SK-N-SH treated with all-trans-retinoic acid at 6 μM for 48 hours (cell line): ENCODE measurements around the gene INHBC.

Experiments used
- ATAC-seq: fragments of 200-7000 bp; cut with Tn5 transposase; 3 replicates; pipeline ENCODE4 v1.9.1; 2020; ENCODE audit warnings: mild to moderate bottlenecking, moderate library complexity
- ARNTL ChIP-seq: fragments of 450-650 bp; formaldehyde crosslinking; IDR thresholded peaks from 2 replicates; pipeline ENCODE4 v1.5.0; 2020; ENCODE audit warnings: low read depth, mild to moderate bottlenecking, moderate library complexity, borderline replicate concordance
- BACH2 ChIP-seq: fragments of 250-450 bp; sonication (Bioruptor Pico); IDR thresholded peaks from 2 replicates; pipeline ENCODE4 v1.9.0; 2021; ENCODE audit warnings: mild to moderate bottlenecking, borderline replicate concordance
- ESRRG ChIP-seq: fragments of 250-450 bp; sonication (Bioruptor Pico); IDR thresholded peaks from 2 replicates; pipeline ENCODE4 v1.6.1; 2021; ENCODE audit warnings: mild to moderate bottlenecking
- GLIS3 ChIP-seq: fragments of 250-450 bp; sonication (Bioruptor Pico); IDR thresholded peaks from 2 replicates; pipeline ENCODE4 v1.5.0; 2020; ENCODE audit warnings: mild to moderate bottlenecking, moderate library complexity
- ISL1 ChIP-seq: fragments of 250-450 bp; sonication (Bioruptor Pico); IDR thresholded peaks from 2 replicates; pipeline ENCODE4 v2.1.2; 2022; ENCODE audit warnings: mild to moderate bottlenecking, moderate library complexity
- PPARA ChIP-seq: fragments of 250-450 bp; sonication (Bioruptor Pico); IDR thresholded peaks from 2 replicates; pipeline ENCODE4 v1.5.0; 2020; ENCODE audit warnings: mild to moderate bottlenecking, borderline replicate concordance
- RARB ChIP-seq: fragments of 250-450 bp; sonication (Bioruptor Pico); IDR thresholded peaks from 2 replicates; pipeline ENCODE4 v1.8.0; 2021; ENCODE audit warnings: mild to moderate bottlenecking, moderate library complexity
- SNAI2 ChIP-seq: fragments of 250-450 bp; sonication (Bioruptor Pico); IDR thresholded peaks from 2 replicates; pipeline ENCODE4 v1.5.0; 2020; ENCODE audit warnings: mild to moderate bottlenecking, moderate library complexity
- TCF4 ChIP-seq: fragments of 250-450 bp; sonication (Bioruptor Pico); IDR thresholded peaks from 2 replicates; pipeline ENCODE4 v1.8.0; 2021; ENCODE audit warnings: mild to moderate bottlenecking, moderate library complexity, borderline replicate concordance
- TOX ChIP-seq: fragments of 250-450 bp; sonication (Bioruptor Pico); IDR thresholded peaks from 2 replicates; pipeline ENCODE4 v1.8.0; 2021; ENCODE audit warnings: mild to moderate bottlenecking, moderate library complexity, borderline replicate concordance
- ZC3H10 ChIP-seq: fragments of 250-450 bp; sonication (Bioruptor Pico); IDR thresholded peaks from 2 replicates; pipeline ENCODE4 v1.5.1; 2021; ENCODE audit warnings: mild to moderate bottlenecking, moderate library complexity
- ZFP3 ChIP-seq: fragments of 250-450 bp; sonication (Bioruptor Pico); IDR thresholded peaks from 2 replicates; pipeline ENCODE4 v1.5.0; 2020; ENCODE audit warnings: mild to moderate bottlenecking, moderate library complexity
- ZFP30 ChIP-seq: fragments of 450-650 bp; formaldehyde crosslinking; IDR thresholded peaks from 2 replicates; pipeline ENCODE4 v1.5.0; 2022; ENCODE audit warnings: mild to moderate bottlenecking, moderate library complexity
- ZNF565 ChIP-seq: fragments of 450-650 bp; formaldehyde crosslinking; conservative IDR thresholded peaks from 2 replicates; pipeline ENCODE4 v1.5.0; 2020; ENCODE audit warnings: low read depth, mild to moderate bottlenecking, moderate library complexity
- ZNF70 ChIP-seq: fragments of 450-650 bp; formaldehyde crosslinking; IDR thresholded peaks from 2 replicates; pipeline ENCODE4 v1.5.0; 2020; ENCODE audit warnings: mild to moderate bottlenecking, moderate library complexity
- TF ChIP-seq, protein P1 (sequence below): fragments of 250-450 bp; sonication (Bioruptor Pico); IDR thresholded peaks from 2 replicates; pipeline ENCODE4 v1.5.1; 2021; ENCODE audit warnings: mild to moderate bottlenecking, moderate library complexity
- TF ChIP-seq, protein P2 (sequence below): fragments of 250-450 bp; sonication (Bioruptor Pico); IDR thresholded peaks from 2 replicates; pipeline ENCODE4 v1.8.0; 2020; ENCODE audit warnings: mild to moderate bottlenecking, moderate library complexity, borderline replicate concordance
- TF ChIP-seq, protein P3 (sequence below): fragments of 250-450 bp; sonication (Bioruptor Pico); IDR thresholded peaks from 2 replicates; pipeline ENCODE4 v1.5.0; 2020; ENCODE audit warnings: mild to moderate bottlenecking, moderate library complexity

Gene INHBC

DNA sequence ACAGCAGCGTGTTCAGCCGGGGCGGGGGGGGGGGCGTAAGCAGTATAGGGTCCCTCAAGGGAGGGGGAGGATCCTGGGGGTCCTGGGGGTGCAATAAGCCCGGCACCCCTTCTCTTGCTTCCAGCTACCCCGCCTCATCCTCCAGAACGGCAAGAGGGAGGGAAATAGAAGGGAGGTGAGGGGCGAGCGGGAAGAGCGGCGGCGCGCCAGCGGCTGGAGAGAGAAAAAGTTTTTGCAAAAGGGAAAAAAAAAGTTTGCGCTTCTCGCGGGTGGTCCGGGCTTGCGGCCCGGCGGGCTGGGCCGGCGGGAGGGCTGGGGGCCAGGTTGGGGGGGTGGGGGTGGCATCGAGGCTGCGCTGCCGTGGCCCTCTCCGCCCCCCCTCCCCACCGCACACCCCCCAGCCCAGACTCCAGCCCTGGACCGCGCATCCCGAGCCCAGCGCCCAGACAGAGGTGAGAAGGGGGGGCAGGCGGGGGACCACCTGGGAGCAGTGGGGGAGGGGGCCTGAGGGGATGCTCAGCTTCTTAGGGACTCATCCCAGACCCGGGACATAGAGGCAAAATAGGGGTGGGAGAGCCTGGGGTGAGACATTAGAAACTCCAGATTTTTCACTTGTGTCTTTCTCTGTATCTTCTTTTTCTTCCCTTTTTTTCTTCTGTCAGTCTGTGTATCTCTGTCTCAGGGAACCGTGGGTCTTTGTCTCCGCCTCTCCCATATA is 25.3 kb downstream of the INHBC start, which contains the start of gene GLI1:
TSS of gene GLI1 (plus strand) at position 36 of the 718 bp plus-strand sequence. CDS start 3,907 bp downstream, outside the sequence.
- peak; percentile 3 for ATAC-seq

DNA sequence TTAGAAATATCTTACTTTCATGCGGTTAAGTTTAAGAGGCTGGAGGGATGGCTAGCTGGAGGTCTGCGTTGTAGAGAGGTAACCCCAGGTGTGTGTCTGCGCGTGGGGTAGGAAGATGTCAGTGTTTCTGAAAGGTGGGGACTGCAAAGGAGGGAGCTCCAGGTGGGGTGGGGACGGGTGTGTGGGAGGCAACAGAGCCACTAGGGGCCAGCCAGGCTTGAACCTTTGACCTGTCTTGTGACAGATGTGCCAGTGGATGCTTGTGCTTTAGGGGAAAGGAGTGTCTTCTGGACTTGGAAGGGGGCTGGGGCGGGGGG is 25.8 kb downstream of the INHBC start:
- TF ChIP-seq BACH2 (CRISPR knock-in tag), result no peak
- TF ChIP-seq ARNTL (CRISPR knock-in tag), result no peak
- no peak for TF ChIP-seq SNAI2 (CRISPR knock-in tag)
- no peak for TF ChIP-seq RARB (CRISPR knock-in tag)
- TF ChIP-seq GLIS3 (CRISPR knock-in tag), result no peak
- no peak for TF ChIP-seq ESRRG (CRISPR knock-in tag)
- TF ChIP-seq PPARA (CRISPR knock-in tag), result no peak
- no peak for TF ChIP-seq ZNF70 (CRISPR knock-in tag)
- TF ChIP-seq ZNF565 (CRISPR knock-in tag), result no peak
- TF ChIP-seq, protein P1, sequence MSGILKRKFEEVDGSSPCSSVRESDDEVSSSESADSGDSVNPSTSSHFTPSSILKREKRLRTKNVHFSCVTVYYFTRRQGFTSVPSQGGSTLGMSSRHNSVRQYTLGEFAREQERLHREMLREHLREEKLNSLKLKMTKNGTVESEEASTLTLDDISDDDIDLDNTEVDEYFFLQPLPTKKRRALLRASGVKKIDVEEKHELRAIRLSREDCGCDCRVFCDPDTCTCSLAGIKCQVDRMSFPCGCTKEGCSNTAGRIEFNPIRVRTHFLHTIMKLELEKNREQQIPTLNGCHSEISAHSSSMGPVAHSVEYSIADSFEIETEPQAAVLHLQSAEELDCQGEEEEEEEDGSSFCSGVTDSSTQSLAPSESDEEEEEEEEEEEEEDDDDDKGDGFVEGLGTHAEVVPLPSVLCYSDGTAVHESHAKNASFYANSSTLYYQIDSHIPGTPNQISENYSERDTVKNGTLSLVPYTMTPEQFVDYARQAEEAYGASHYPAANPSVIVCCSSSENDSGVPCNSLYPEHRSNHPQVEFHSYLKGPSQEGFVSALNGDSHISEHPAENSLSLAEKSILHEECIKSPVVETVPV (CRISPR knock-in tag), result no peak
- TF ChIP-seq ZFP3 (CRISPR knock-in tag), result no peak
- no peak for TF ChIP-seq TCF4 (CRISPR knock-in tag)
- TF ChIP-seq, protein P2, sequence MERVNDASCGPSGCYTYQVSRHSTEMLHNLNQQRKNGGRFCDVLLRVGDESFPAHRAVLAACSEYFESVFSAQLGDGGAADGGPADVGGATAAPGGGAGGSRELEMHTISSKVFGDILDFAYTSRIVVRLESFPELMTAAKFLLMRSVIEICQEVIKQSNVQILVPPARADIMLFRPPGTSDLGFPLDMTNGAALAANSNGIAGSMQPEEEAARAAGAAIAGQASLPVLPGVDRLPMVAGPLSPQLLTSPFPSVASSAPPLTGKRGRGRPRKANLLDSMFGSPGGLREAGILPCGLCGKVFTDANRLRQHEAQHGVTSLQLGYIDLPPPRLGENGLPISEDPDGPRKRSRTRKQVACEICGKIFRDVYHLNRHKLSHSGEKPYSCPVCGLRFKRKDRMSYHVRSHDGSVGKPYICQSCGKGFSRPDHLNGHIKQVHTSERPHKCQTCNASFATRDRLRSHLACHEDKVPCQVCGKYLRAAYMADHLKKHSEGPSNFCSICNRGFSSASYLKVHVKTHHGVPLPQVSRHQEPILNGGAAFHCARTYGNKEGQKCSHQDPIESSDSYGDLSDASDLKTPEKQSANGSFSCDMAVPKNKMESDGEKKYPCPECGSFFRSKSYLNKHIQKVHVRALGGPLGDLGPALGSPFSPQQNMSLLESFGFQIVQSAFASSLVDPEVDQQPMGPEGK (CRISPR knock-in tag), result no peak
- TF ChIP-seq, protein P3, sequence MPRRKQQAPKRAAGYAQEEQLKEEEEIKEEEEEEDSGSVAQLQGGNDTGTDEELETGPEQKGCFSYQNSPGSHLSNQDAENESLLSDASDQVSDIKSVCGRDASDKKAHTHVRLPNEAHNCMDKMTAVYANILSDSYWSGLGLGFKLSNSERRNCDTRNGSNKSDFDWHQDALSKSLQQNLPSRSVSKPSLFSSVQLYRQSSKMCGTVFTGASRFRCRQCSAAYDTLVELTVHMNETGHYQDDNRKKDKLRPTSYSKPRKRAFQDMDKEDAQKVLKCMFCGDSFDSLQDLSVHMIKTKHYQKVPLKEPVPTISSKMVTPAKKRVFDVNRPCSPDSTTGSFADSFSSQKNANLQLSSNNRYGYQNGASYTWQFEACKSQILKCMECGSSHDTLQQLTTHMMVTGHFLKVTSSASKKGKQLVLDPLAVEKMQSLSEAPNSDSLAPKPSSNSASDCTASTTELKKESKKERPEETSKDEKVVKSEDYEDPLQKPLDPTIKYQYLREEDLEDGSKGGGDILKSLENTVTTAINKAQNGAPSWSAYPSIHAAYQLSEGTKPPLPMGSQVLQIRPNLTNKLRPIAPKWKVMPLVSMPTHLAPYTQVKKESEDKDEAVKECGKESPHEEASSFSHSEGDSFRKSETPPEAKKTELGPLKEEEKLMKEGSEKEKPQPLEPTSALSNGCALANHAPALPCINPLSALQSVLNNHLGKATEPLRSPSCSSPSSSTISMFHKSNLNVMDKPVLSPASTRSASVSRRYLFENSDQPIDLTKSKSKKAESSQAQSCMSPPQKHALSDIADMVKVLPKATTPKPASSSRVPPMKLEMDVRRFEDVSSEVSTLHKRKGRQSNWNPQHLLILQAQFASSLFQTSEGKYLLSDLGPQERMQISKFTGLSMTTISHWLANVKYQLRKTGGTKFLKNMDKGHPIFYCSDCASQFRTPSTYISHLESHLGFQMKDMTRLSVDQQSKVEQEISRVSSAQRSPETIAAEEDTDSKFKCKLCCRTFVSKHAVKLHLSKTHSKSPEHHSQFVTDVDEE (CRISPR knock-in tag), result no peak
- TF ChIP-seq TOX (CRISPR knock-in tag), result no peak
- no peak for ATAC-seq

More for the DNA sequence above, 25.3 kb downstream of the INHBC start, which contains the start of gene GLI1:
- no peak for TF ChIP-seq RARB (CRISPR knock-in tag)
- TF ChIP-seq ESRRG (CRISPR knock-in tag), result no peak
- no peak for TF ChIP-seq TCF4 (CRISPR knock-in tag)

DNA sequence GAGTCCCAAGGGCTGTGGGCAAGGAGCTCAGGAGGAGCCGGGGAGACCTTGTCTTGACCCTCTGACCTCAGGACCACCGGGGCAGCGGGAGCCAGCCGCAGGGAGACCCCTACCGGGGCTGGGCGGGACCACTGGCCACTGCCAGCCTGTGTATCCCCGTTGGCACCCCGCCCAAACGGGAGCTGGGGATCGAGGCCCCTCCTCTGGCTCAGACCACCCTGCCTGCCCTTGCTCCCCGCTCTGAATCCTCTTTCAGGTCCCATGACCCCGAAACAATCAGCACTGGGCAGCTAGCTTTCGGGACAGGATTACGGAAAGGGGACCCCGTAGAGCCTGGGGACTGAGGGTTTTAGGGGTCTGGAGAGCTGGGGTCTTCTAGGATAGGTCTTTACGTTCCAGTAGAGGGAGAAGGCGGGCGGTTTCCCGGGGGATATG is 26.3 kb downstream of the INHBC start:
- no peak for TF ChIP-seq ISL1 (CRISPR knock-in tag)
- no peak for TF ChIP-seq SNAI2 (CRISPR knock-in tag)
- TF ChIP-seq RARB (CRISPR knock-in tag), result no peak
- no peak for TF ChIP-seq TOX (CRISPR knock-in tag)
- TF ChIP-seq ZC3H10 (CRISPR knock-in tag), result no peak
- ATAC-seq, result no peak

DNA sequence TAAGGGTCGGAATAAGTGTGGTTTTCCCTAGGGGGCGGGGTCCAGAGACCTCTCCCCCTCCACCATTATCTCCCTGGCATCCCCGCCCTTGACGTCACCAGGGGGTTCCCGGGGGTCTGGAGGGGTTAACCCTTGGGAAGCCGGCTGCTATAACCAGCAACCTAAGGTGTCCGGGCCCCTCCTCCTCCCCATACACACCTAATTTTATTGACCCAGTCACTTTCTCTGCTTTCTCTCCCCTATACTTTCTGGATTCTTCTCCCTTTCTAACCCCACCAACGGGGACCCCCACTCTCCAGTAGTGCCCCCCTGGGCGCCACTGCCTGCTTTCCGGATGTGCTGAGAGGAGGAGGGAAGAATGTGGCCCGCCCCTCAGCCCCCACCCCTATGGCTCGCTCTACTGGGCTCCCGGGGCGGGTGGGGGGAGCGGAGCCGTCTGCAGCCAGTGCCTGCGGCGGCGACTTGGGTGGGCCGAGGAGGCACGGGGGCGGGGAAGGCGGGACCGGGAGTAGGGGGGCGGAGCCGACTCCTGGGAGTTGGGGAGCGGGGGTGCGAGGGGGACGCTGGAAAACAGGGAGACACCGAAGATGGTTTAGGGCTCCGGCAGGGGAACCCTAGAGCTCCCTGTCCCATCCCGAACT is 26.8 kb downstream of the INHBC start:
- TF ChIP-seq TCF4 (CRISPR knock-in tag), result no peak
- TF ChIP-seq, protein P2 (CRISPR knock-in tag), result peak; percentile 15; the same call in 1 of the 2 replicates
- TF ChIP-seq ZFP30 (CRISPR knock-in tag), result no peak
- TF ChIP-seq, all 23 proteins: peak for 1
- ATAC-seq, result peak; percentile 31
